Amniotic epithelial cell (primary cell): ENCODE measurements around the gene CDK15.

Experiments
- DNase-seq: peaks from one replicate; pipeline ENCODE4 v3.0.0-alpha.2; 2010; ENCODE audit warnings: low read depth

CDK15 gene

GRCh38 chr2:201938156-201938775 lies 131.9 kb downstream of the CDK15 start:
- no peak for DNase-seq

- no peak for DNase-seq
Measured at GRCh38 chr2:201938781-201939180, 132.4 kb downstream of the CDK15 start.

DNA sequence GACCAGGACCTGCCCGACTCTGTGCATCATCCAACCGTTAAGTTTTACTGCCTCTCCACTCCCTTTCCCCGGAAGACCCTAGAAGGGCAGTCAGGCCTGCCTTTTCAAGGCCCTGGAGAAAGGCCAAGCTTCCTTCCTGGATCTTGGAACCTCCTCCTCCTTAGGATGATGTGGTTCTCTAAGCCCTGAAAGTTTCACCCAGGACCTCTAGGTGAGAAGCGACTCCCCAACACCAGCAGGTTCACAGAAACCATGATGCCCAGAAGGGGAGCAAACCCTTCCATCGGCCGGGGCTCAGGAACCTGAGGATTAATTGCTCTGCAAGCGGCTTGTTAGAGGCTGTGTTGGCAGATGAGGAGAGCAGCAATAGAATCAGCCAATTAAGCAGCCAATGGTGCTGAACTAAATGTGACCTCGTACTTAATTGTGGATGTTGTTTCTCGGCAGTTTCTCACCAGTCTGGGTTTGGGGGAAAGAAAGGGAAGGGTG lies 133.2 kb downstream of the CDK15 start:
- no peak for DNase-seq

DNA sequence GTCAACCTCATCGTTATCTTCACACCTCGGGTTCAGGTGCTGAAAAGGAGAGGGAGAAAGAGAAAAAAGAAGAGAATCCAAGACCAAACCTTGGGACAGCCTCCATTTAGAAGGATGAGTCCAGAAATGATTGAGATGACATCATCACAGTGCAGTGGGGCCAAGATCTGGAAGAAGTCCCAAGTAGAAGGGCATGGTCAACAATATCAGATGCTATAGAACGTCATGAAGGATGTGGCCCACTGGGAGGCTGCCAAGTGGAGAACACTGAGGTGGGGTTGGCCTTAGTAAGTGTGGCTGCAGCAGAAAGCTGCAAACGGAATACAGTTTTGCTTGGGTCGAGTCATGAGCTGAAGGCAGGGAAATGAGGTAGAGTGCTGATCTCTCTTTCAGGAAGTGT lies 136.2 kb downstream of the CDK15 start:
- no peak for DNase-seq
